Omental fat pad (tissue), 4 donors: ENCODE measurements around the gene TANC1. TPM values are rescaled to one million over a fixed set of nuclear protein-coding genes. Genes with fewer than 3 reads are reported as not detected.
"Not testable (repeated sequence)": the region's sequence is repeated elsewhere in the genome, so short reads cannot be mapped to it uniquely, and the experiment has no call there.

Source experiments
- ATAC-seq: fragments of 150-250 bp; one replicate; pipeline ENCODE4 v1.9.1; 2016; ENCODE audit warnings: mild to moderate bottlenecking, moderate library complexity; ENCODE audit not compliant: low FRiP score
- DNase-seq: peaks from one replicate; pipeline ENCODE4 v3.0.0-alpha.2; 2019; ENCODE audit warnings: low spot score
- total RNA-seq, 4 donors: library from RNA; depleted of rRNA; stranded (reverse); fragments of >200 nt; gene quantifications; one replicate each; pipeline ENCODE4 v1.1.0, GENCODE V29; 2016
- TF ChIP-seq, protein P1 (sequence below), 3 donors: fragments of 450-650 bp; IDR thresholded peaks; one replicate each; pipeline ENCODE4 v1.5.1; 2016 to 2017; ENCODE audit warnings: antibody characterized with exemption in 3 of 3, mild to moderate bottlenecking in 3 of 3, moderate library complexity in 2 of 3

The TANC1 gene
- total RNA-seq, 4 donors from 2014 or later = 26.4 to 72.5 (median 34.9) TPM

DNA sequence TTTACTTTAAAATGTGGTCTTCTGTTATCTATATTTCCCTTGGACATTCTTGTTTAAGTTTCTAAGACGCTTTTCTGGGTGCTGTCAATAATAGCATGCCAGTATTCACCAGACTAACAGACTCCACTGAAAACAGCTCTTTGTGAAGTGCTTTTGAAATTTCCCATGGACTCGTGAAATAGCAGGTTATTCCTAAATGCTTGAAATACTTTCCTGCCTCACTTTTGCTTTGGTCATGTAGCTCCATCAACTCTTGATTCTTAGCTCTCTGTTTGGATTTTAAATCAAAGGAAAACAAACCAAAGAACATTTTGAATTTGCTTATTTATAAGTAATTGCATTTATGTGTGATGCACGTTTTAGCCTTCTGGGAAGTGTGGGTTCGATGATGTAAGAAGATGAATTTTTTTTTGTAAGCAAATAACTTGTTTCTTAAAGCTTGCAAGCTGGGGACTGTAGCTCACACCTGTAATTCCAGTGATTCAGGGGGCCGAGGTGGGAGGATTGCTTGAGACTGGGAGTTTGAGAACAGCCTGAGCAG is 170.3 kb downstream of the TANC1 start:
- TF ChIP-seq, protein P1, sequence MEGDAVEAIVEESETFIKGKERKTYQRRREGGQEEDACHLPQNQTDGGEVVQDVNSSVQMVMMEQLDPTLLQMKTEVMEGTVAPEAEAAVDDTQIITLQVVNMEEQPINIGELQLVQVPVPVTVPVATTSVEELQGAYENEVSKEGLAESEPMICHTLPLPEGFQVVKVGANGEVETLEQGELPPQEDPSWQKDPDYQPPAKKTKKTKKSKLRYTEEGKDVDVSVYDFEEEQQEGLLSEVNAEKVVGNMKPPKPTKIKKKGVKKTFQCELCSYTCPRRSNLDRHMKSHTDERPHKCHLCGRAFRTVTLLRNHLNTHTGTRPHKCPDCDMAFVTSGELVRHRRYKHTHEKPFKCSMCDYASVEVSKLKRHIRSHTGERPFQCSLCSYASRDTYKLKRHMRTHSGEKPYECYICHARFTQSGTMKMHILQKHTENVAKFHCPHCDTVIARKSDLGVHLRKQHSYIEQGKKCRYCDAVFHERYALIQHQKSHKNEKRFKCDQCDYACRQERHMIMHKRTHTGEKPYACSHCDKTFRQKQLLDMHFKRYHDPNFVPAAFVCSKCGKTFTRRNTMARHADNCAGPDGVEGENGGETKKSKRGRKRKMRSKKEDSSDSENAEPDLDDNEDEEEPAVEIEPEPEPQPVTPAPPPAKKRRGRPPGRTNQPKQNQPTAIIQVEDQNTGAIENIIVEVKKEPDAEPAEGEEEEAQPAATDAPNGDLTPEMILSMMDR (IDR thresholded peaks at IDR 0.05) = no peak
- DNase-seq = no peak
- no peak for ATAC-seq

DNA sequence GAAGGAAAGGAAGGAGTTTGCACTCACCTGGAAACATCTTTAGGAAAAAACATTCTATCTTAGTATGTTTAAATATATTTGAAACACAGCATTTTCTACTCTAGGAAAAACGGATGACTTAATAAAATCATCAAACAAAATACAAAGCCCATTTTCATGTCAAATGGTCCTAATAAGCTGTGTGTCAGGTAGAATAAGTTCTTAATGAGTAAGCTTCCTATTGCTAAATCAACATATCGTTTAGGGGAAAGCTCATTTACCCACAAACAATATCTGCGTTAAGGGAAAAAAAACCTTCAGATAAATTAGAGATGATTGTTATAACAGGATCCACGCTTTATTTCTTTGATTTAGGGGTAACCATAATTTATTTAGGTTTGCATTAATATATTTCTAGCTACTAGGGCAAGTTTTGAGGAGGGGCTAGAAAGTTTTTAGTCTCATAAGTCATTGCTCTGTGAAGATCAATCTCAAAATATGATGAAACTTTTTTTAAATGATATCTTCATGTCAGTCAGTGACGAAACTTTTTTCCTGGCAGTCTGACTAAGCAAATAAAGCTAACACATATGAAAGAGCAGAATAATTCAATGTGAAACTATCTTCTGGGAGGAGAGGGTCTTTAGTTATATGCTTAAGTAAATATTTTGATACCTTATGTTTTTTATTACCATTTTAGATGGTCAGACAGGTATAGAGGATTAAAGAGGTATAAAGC is 170.9 kb downstream of the TANC1 start:
- TF ChIP-seq, protein P1 (IDR thresholded peaks at IDR 0.05) = no peak
- ATAC-seq (no peak), DNase-seq (no peak)

DNA sequence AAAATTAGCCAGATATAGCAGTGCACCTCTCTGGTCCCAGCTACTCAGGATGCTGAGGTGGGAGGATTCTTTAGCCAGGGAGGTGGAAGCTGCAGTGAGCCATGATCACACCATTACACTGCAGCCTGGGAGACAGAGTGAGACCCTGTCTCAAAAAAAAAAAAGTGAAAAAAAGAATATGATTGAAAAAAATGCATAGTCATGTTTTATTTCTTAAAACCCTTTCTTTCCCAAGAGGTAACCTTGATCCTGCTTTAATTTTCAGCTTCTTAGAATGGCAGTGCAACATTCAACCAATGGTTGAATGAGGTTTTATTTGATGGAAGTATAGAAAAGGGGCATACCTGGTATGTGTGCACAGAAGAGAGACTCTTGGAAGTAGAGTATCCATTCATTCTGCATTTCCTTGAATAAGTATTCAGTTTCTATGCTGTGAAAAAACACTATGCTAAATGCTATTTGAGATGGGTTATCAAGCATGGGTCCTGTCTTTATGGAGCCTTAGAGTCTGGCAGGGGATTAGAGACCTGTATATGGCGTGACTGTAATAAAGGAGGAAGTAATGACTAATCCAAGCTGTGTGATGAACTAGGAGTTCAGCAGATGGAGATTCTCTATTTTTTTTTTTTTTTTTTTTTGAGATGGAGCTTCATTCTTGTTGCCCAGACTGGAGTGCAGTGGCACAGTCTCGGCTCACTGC is 171.8 kb downstream of the TANC1 start:
- TF ChIP-seq, protein P1 (IDR thresholded peaks at IDR 0.05) = no peak
- no peak for DNase-seq
- no peak for ATAC-seq

DNA sequence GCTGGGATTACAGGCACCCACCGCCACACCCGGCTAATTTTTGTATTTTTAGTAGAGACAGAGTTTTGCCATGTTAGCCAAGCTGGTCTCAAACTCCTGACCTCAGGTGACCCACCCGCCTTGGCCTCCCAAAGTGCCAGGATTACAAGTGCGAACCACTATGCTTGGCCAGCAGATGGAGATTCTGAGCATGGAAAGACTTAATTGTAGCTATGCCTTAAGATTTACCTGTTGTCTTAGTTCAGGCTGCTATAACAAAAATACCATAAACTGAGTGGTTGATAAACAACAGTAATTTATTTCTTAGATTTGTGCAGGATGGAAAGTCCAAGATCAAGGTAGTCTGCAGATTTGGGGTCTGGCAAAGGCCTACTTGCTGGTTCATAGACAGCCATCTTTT is 172.4 kb downstream of the TANC1 start:
- DNase-seq, ATAC-seq: not testable (repeated sequence)

DNA sequence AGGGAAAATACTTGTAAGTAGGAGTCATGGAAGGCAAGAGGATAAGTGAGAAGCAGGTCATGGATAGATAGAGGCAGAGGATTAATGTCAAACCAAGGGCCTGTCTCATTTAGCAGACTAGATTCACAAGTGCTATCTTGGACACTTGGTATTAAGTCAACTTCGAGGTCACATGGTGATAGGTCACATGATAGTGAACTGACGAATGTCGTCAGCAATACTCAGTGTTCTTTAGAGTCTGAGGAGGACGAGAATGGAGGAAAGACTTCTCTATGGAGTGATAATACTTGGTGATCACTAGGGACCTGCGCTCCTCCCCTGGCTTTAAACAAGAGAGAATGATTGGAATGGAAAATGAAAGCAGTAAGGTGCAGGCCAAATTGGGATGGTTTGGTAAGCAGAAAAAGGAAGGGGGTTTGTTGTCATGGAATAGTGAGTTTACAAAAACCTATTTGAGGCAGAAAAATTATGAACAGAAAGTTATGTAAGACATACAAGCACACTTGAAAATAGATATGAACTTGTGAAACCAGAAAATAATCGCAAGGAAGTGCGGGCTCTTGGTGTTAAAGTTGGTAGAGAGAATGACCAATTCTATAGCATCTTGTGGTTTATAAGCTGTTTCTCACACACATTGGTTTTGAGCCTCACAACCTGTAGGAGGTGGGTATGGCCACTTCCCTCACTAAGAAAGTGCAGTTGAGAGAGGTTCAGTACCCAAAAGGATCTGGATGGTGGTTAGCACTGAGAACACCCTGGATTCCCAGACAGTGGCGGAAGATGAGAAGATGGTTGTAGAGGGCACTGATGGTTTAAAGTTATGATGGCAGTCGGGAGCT is 176.6 kb downstream of the TANC1 start:
- ATAC-seq (no peak), DNase-seq (no peak)
- TF ChIP-seq, protein P1 (IDR thresholded peaks at IDR 0.05) = no peak

DNA sequence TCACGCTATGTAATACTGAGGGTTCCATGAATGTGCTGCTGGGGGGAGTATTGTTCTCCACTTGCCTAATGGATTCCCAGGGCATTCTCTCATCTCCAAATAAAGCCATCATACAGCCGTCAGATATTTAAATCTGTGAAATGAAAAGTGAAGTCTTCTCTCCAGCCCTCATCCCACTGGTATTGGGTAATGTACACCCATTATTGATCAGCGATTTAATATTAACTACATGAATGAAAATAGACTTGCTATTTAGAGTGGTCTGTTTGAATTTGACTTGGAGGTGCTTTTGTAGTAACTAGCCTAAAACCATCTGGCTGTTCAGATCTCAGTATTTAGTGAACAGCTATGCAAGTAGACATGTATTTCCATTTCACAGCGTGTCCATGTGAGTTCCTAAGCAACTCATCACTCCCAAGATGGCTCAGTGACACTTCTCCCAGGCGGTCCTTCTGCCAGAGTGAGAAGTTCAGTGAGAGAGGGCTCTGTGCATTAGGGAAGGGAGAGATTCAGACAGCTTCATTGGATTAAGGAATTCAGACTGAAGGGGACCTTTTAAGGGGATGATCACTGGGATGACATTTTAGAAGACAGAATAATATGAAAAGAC is 177.4 kb downstream of the TANC1 start:
- DNase-seq = no peak
- ATAC-seq = no peak

More for the DNA sequence above, 177.4 kb downstream of the TANC1 start:
- TF ChIP-seq, protein P1 (IDR thresholded peaks at IDR 0.05) = no peak
